Endodermal cell (in vitro differentiated cells): ENCODE measurements around the gene MYCBPAP. TPM values are rescaled to one million over a fixed set of nuclear protein-coding genes. Genes with fewer than 3 reads are reported as not detected.

Experiments
- DNase-seq: peaks from one replicate; pipeline ENCODE4 v3.0.0-alpha.2; 2017
- H3K27ac ChIP-seq: 2 replicates; pipeline ENCODE4 v1.5.1; 2013; ENCODE audit warnings: mild to moderate bottlenecking, low read depth, low read length, moderate library complexity
- H3K27me3 ChIP-seq: 2 replicates; pipeline ENCODE4 v1.6.1; 2013; ENCODE audit warnings: mild to moderate bottlenecking, low read length, moderate library complexity; ENCODE audit not compliant: insufficient read depth, control insufficient read depth, poor library complexity, severe bottlenecking
- H3K36me3 ChIP-seq: 2 replicates; pipeline ENCODE4 v1.7.0; 2013; ENCODE audit warnings: mild to moderate bottlenecking, low read length, moderate library complexity; ENCODE audit not compliant: control insufficient read depth, insufficient read depth
- H3K4me1 ChIP-seq: one replicate; pipeline ENCODE4 v1.7.0; 2013; ENCODE audit warnings: low read length; ENCODE audit not compliant: control insufficient read depth, insufficient read depth
- H3K4me3 ChIP-seq: 2 replicates; pipeline ENCODE4 v1.5.1; 2013; ENCODE audit warnings: mild to moderate bottlenecking, low read length, moderate library complexity
- H3K9ac ChIP-seq: 2 replicates; pipeline ENCODE4 v1.6.1; 2013; ENCODE audit warnings: mild to moderate bottlenecking, low read length, moderate library complexity; ENCODE audit not compliant: poor library complexity, severe bottlenecking; ENCODE audit errors: extremely low read depth
- H3K9me3 ChIP-seq: 2 replicates; pipeline ENCODE4 v1.6.1; 2013; ENCODE audit warnings: mild to moderate bottlenecking, low read length, moderate library complexity; ENCODE audit not compliant: control insufficient read depth
- H3K27ac Mint-ChIP-seq: 2 replicates; pipeline ENCODE4 v1.8.0; 2020; ENCODE audit warnings: mixed read lengths
- H3K27me3 Mint-ChIP-seq: 2 replicates; pipeline ENCODE4 v1.8.0; 2021; ENCODE audit warnings: mild to moderate bottlenecking, mixed read lengths; ENCODE audit not compliant: insufficient read depth
- H3K36me3 Mint-ChIP-seq: 2 replicates; pipeline ENCODE4 v1.8.0; 2020; ENCODE audit warnings: low read depth, mixed read lengths
- H3K4me1 Mint-ChIP-seq: 2 replicates; pipeline ENCODE4 v1.8.0; 2020; ENCODE audit warnings: mixed read lengths
- H3K4me3 Mint-ChIP-seq: 2 replicates; pipeline ENCODE4 v1.8.0; 2020; ENCODE audit warnings: mild to moderate bottlenecking, moderate library complexity, mixed read lengths
- H3K9me3 Mint-ChIP-seq: 2 replicates; pipeline ENCODE4 v1.8.0; 2020; ENCODE audit warnings: mild to moderate bottlenecking, mixed read lengths
- WGBS, 2 experiments: methylation state at CpG; one replicate each; pipeline versions ENCODE4 v1.1.5 to v1.1.7; 2013; ENCODE audit warnings: missing lambda C conversion rate in 2 of 2, mixed read lengths in 1 of 2; ENCODE audit not compliant: insufficient coverage in 1 of 2, insufficient read length in 1 of 2; 5-methylcytosine and 5-hydroxymethylcytosine counted together
- total RNA-seq, 2 donors: library from RNA; stranded (reverse); fragmentation: NEBNext Ultra II Directional in 1 of 2; extraction: Animal tissue kit (Norgen Biotek cat#: 25700) in 1 of 2; gene quantifications; 2 replicates in 1 of 2; 3 replicates in 1 of 2; pipeline ENCODE4 v1.2.1, GENCODE V29; 2021
- TF ChIP-seq, protein P1 (sequence below): fragments of 200-600 bp; sonication (generic); conservative IDR thresholded peaks from 2 replicates; pipeline ENCODE4 v1.5.0; 2021; ENCODE audit warnings: antibody characterized with exemption, mild to moderate bottlenecking

The MYCBPAP gene
- total RNA-seq, 2 donors from 2014 or later = 3.5 to 7.1 TPM

- TF ChIP-seq, protein P1, sequence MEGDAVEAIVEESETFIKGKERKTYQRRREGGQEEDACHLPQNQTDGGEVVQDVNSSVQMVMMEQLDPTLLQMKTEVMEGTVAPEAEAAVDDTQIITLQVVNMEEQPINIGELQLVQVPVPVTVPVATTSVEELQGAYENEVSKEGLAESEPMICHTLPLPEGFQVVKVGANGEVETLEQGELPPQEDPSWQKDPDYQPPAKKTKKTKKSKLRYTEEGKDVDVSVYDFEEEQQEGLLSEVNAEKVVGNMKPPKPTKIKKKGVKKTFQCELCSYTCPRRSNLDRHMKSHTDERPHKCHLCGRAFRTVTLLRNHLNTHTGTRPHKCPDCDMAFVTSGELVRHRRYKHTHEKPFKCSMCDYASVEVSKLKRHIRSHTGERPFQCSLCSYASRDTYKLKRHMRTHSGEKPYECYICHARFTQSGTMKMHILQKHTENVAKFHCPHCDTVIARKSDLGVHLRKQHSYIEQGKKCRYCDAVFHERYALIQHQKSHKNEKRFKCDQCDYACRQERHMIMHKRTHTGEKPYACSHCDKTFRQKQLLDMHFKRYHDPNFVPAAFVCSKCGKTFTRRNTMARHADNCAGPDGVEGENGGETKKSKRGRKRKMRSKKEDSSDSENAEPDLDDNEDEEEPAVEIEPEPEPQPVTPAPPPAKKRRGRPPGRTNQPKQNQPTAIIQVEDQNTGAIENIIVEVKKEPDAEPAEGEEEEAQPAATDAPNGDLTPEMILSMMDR = peak; percentile 42
- Mint-ChIP-seq H3K9me3 (no peaks in the 10 kb centered on the region), H3K4me1 (peaks cover 6% of the 10 kb centered on the region), H3K4me3 (no peak overlapping the region), H3K36me3 (no peaks in the 10 kb centered on the region), H3K27me3 (peaks cover 7% of the 10 kb centered on the region), H3K27ac (no peak overlapping the region)
- H3K9ac ChIP-seq = no peak overlapping the region
- H3K27ac ChIP-seq = no peak overlapping the region
- H3K9me3 ChIP-seq = no peaks in the 10 kb centered on the region
- no peaks in the 10 kb centered on the region for H3K36me3 ChIP-seq
- WGBS, 2 experiments = 89 to 90% methylated on average over 13 to 33 of the region's 33 CpGs
- no peak overlapping the region for H3K4me3 ChIP-seq
- no peaks in the 10 kb centered on the region for H3K27me3 ChIP-seq
- no peaks in the 10 kb centered on the region for H3K4me1 ChIP-seq
- no peak for DNase-seq
Measured at GRCh38 chr17:50575581-50576210, 67.5 kb downstream of the MYCBPAP start.

DNA sequence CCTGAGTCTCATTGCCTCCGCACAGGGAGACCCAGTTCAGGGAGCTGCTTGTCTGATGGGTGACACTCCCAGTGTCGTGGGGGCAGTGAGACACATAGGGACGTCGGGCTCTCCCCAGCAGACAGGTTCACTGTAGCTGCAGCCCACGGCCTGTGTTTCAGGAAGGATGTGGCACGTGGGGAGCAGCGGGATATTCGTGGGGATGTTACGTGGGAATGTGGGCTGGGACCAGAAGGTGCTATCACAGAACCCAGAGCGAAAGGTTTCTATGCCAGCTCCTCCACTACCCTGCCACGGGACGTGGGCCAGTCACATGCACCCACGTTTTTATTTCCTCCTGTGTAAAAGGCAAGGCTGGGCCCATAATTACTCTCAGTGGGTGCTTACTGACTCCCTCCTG lies 68.6 kb downstream of the MYCBPAP start:
- WGBS, 2 experiments = 88 to 91% methylated on average over 13 of the region's 13 CpGs

DNA sequence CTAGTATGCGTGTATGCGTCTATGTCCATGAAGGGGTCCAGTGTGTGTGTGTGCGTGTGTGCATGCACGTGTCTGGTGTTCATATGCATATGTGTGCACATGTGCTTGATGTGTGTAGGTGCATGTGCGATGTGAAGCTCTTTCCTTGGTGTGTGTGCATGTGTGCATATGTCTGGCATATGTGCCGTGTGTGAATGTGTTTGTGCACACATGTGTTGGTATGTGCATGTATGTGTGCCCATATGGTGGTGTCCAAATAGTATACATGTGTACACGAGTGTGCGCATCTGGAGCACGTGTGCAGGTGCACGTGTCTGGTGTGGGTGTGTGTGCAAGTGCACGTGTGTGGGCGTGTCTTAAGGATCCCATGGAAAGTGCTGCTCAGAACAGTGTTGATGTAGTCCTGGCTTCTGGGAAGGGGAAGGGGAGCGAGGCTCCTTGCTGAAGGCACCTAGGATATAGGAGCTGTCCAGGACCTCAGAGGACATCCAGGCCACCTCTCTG lies 69.3 kb downstream of the MYCBPAP start:
- TF ChIP-seq, protein P1 = no peak
- H3K4me3 Mint-ChIP-seq = no peak overlapping the region
- no peaks in the 10 kb centered on the region for H3K9me3 ChIP-seq
- WGBS, 2 experiments = 85 to 92% methylated on average over 6 to 13 of the region's 13 CpGs
- H3K27ac ChIP-seq = no peak overlapping the region
- H3K36me3 ChIP-seq = no peaks in the 10 kb centered on the region
- peaks cover 6% of the 10 kb centered on the region for H3K4me1 Mint-ChIP-seq
- H3K4me3 ChIP-seq = no peak overlapping the region
- no peak for DNase-seq
- H3K9ac ChIP-seq = no peak overlapping the region
- H3K27me3 Mint-ChIP-seq = peaks cover 9% of the 10 kb centered on the region
- no peaks in the 10 kb centered on the region for H3K4me1 ChIP-seq
- H3K36me3 Mint-ChIP-seq = no peaks in the 10 kb centered on the region
- no peaks in the 10 kb centered on the region for H3K27me3 ChIP-seq
- no peaks in the 10 kb centered on the region for H3K9me3 Mint-ChIP-seq
- H3K27ac Mint-ChIP-seq = no peak overlapping the region

More for the DNA sequence above, 68.6 kb downstream of the MYCBPAP start:
- no peaks in the 10 kb centered on the region for H3K36me3 ChIP-seq
- H3K9ac ChIP-seq = no peak overlapping the region
- Mint-ChIP-seq H3K4me3 (no peak overlapping the region), H3K9me3 (no peaks in the 10 kb centered on the region), H3K27ac (no peak overlapping the region), H3K4me1 (peaks cover 6% of the 10 kb centered on the region), H3K27me3 (peaks cover 8% of the 10 kb centered on the region), H3K36me3 (no peaks in the 10 kb centered on the region)
- H3K4me1 ChIP-seq = no peaks in the 10 kb centered on the region
- H3K4me3 ChIP-seq = no peak overlapping the region
- no peak for DNase-seq
- TF ChIP-seq, protein P1 = no peak
- no peaks in the 10 kb centered on the region for H3K9me3 ChIP-seq
- no peak overlapping the region for H3K27ac ChIP-seq
- no peaks in the 10 kb centered on the region for H3K27me3 ChIP-seq
